RWPE1 (cell line): ENCODE data around the gene DPP8.

Source experiments
- CTCF ChIA-PET: fragments of 350-600 bp; sonication (Branson Sonifier 250); formaldehyde crosslinking; extraction: SDS; loops from one replicate; lab custom pipeline; 2021; lab: Yijun Ruan, JAX
- POLR2A ChIA-PET: fragments of 400-600 bp; formaldehyde crosslinking; extraction: SDS; loops from one replicate; lab custom pipeline; 2020; ENCODE audit warnings: antibody characterized with exemption; ENCODE audit not compliant: low non-redundant PET; lab: Yijun Ruan, JAX
- DNase-seq: peaks from one replicate; pipeline ENCODE4 v3.0.0; 2012; ENCODE audit warnings: low spot score
- H3K27ac ChIP-seq: fragments of 450-650 bp; 2 replicates; pipeline ENCODE4 v1.5.1; 2017
- TF ChIP-seq, protein P1 (sequence below): fragments of 450-650 bp; conservative IDR thresholded peaks from 2 replicates; pipeline ENCODE4 v1.5.1; 2017; ENCODE audit warnings: low read depth, mild to moderate bottlenecking

The DPP8 gene

DNA sequence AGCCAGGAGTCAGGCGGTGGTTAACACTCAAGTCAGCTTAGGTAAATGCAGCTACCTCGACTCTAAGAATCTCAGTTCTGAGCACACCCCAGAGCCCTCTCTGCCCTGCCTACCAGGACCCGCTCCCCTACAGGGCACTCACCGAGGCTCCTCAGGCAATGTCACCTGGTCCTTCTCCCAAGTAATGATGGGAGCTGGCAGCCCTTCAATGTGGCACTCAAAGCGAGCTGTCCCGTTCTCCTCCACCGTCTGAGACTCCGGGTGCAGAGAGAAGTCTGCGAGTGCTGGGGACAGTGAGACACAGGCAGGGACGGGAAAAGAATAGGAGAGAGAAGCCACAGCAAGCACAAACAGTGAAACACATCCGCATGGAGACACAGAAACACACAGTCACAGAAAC lies 107.5 kb downstream of the DPP8 start:
- DNase-seq: no peak
- no peak overlapping the region for H3K27ac ChIP-seq
- TF ChIP-seq, protein P1, sequence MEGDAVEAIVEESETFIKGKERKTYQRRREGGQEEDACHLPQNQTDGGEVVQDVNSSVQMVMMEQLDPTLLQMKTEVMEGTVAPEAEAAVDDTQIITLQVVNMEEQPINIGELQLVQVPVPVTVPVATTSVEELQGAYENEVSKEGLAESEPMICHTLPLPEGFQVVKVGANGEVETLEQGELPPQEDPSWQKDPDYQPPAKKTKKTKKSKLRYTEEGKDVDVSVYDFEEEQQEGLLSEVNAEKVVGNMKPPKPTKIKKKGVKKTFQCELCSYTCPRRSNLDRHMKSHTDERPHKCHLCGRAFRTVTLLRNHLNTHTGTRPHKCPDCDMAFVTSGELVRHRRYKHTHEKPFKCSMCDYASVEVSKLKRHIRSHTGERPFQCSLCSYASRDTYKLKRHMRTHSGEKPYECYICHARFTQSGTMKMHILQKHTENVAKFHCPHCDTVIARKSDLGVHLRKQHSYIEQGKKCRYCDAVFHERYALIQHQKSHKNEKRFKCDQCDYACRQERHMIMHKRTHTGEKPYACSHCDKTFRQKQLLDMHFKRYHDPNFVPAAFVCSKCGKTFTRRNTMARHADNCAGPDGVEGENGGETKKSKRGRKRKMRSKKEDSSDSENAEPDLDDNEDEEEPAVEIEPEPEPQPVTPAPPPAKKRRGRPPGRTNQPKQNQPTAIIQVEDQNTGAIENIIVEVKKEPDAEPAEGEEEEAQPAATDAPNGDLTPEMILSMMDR: no peak
- CTCF ChIA-PET: no interaction called here
- POLR2A ChIA-PET: no interaction called here

DNA sequence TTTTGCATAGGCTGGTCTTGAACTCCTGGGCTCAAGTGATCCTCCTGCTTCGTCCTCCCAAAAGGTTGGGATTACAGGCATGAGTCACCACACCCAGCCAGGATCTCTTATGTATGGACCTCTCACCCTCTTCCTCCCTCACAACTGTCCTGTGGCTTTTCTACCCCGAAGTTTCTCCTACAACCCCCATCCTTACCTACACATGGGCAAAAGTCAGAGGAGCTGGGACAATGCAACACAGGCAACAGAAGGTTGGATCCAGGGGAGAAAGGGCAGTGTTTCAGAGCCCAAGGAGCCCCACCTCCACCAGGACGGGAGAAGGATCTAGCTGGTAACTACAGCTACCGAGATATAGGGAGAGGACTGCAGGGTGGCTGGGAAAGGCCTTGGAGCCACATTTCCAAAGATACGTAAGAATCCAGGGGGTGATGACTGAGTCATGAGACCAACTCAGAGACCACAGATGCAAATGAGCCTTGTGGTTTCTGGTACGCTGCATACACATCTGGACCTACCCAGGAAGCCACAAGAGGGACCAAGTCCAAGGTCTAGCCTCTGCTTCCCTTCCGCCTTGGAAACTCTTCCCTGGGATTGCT lies 108.4 kb downstream of the DPP8 start:
- TF ChIP-seq, protein P1: no peak
- ChIA-PET CTCF (interaction anchor here (0.5 kb wide), 1 partner anchor 112 kb away, joined by 4 read pairs; no protein-coding TSS in a partner anchor), POLR2A (no interaction called here)
- no peak overlapping the region for H3K27ac ChIP-seq
- DNase-seq: no peak

DNA sequence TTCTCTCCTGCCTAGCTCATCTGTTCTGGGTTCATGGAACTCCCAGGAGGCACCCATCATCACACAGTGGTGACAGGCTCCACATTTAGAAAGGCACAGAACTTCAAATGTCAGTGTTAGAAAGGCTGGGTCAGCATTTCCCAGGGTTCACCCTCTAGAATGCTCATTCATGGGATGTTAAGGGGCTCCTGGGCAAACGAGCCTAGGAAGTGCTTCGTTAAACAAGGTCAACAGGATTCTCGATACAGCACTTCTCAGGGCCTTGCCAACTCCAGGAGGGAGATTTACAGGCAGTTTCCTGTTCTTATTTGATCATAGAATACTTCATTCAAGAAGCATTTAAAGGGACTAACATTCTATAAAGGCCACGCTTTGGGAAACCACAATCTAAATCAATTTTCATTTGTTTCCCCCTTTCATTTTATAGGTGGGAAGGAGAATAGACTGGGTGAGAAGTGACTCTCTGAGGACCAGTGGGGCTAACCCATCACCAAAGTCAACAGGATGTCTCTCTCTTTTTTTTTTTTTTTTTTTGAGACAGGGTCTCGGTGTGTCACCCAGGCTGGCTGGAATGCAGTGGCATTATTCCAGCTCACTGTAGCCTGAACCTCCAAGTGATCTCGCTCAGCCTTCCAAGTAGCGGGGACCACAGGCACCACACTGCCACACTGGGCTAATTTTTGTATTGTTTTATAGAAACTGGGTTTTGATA lies 109.0 kb downstream of the DPP8 start:
- CTCF ChIA-PET: no interaction called here
- no peak for DNase-seq
- POLR2A ChIA-PET: no interaction called here
- TF ChIP-seq, protein P1: no peak
- no peak overlapping the region for H3K27ac ChIP-seq

DNA sequence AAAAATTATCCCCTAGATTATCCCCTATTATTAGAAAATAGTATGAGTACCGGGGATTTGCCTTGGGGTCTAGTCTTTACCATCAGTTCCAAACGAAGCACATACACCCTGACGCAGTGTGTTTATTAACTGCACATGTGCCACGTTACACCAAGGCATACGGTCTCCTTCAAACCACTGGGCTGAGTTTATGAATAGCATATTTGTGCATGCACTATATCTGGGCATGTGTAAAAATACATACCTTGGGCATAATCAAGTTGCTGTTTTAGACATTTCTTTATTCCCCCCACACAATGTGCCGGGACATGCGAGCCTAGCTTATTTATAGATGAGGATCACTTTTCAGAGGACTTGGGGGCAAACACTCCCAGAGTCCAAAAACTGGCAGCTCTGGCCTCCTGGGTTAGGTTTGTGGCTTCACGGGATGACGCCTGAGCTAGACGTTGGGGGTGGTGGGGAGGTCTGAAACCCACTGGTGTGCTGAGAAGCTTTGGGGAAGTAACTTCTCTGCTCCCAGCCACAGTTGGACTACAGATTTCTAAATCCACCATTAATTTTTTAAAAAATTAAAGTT lies 111.0 kb downstream of the DPP8 start:
- TF ChIP-seq, protein P1: no peak
- H3K27ac ChIP-seq: no peak overlapping the region
- ChIA-PET CTCF (no interaction called here), POLR2A (no interaction called here)
- DNase-seq: no peak

DNA sequence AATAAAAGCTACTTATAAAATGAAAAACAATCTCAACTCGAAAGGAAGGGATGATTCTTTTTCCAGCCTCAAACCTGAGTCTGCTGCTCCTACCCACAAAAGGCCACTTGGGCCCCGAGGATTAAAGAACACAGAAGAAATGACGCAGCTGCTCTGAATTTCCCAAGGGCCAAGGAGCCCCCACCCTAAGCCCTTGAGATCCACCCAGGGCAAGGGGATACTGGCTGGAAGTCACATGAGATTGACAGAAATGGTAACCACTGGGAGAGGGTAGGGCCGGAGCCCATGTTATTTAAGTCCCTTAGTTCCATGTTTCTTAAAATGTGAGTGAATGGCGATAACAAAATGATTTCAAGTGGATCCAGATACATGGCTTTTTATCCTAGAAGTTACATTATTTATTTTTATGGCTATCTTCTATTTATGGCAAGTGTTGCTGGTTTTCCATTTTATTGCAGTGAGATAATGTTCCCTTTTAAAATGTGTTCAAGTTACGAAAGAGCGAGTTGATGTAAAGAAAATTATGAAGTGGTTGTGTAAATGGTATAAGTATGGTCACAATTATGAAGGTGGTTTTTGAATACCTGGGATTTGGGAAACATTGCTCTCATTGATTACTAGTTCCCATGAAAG lies 111.6 kb downstream of the DPP8 start:
- no peak for DNase-seq
- POLR2A ChIA-PET: no interaction called here
- CTCF ChIA-PET: no interaction called here
- TF ChIP-seq, protein P1: no peak
- no peak overlapping the region for H3K27ac ChIP-seq

DNA sequence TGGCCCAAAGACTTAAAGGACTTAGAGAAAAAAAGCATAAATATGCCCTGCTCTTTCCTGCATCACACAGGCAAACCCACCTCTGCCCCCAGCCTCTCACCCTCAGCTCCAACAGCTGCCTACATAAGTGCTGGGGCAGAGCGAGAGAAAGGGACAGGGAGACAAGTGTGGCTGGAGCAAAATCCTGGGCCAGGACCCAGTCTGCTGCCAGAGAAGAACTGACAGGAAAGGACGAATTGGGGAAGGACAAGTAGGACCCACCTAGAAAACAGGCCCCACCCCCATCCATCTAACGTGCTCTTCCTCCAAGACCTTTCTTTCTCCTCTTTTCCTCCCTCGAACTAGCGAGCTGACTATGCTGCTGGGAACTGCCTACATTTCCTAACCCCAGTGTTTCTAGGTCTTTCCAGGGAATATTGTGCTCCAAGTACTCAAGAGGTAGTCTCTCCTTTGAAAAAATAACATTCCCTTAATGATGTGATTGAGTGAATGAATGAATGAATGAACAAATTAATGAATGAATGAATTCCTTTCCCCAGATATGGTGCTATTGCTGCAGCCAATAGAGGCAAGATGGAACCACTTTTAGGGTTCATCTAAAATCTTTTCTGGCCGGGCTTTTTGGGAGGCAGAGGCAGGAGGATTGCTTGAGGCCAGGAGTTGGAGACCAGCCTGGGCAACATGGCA lies 113.2 kb downstream of the DPP8 start:
- TF ChIP-seq, protein P1: no peak
- H3K27ac ChIP-seq: no peak overlapping the region
- ChIA-PET POLR2A (no interaction called here), CTCF (interaction anchor here (1.1 kb wide), 1 partner anchor 10 kb away, joined by 4 read pairs; no protein-coding TSS in a partner anchor)
- no peak for DNase-seq
